K562 treated with DMSO at 1 percent for 4 hours (cell line): ENCODE data around the gene AZU1. TPM values are rescaled to one million over a fixed set of nuclear protein-coding genes. Genes with fewer than 3 reads are reported as not detected.

ENCODE experiments used
- total RNA-seq: library from RNA; unstranded; fragments of 300-600 nt; gene quantifications from 2 replicates; pipeline ENCODE4 v1.2.3, GENCODE V29; 2022; ENCODE audit not compliant: insufficient read depth

Gene AZU1, protein sequence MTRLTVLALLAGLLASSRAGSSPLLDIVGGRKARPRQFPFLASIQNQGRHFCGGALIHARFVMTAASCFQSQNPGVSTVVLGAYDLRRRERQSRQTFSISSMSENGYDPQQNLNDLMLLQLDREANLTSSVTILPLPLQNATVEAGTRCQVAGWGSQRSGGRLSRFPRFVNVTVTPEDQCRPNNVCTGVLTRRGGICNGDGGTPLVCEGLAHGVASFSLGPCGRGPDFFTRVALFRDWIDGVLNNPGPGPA
- 2.0 and 4.1 TPM in 2 replicates for total RNA-seq

GRCh38 chr19:827710-828321, at the start of gene AZU1:
Gene AZU1 (plus strand): TSS chr19:827837. CDS start chr19:827847, 10 bp downstream.

DNA sequence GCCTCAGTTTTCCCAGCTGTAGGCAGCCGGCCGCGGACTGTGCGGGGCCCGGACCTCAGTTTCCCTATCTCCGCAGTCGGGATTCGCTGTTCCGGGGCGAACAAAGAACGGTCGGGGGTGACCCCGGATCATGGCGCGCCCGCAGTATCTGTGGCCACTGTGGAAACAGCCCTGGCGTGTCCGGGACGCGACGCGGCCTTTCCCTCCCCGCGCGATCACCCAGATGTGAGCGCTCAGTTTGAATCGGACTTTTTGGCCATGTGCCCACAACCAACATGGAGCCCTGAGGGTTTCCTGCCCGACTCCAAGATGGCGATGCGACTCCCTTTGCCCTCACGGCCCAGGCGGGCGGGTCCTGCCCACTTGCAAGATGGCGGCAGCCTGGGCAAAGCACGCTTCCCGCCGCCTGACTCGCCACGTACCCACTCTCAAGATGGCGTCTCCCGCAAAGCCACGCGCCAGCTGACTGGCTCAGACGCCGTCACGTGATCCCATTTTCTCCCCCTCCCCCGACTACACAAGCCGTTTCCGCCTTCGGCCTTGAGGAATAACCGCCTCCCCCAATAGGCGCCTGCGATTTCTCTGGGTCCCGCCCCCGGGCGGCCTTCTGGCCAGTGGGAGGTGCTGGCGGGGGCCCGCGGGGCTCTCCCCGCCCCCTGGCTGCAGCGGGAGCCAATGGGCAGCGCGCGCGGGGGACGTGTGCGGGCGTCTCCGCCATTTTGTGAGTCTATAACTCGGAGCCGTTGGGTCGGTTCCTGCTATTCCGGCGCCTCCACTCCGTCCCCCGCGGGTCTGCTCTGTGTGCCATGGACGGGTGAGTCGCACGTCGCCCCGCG, 30.7 kb upstream of the AZU1 start, which contains the start of gene PTBP1:
TSS of gene PTBP1 (plus strand) at position 761 of the 836 bp plus-strand sequence. CDS start at position 807, 46 bp downstream.

DNA sequence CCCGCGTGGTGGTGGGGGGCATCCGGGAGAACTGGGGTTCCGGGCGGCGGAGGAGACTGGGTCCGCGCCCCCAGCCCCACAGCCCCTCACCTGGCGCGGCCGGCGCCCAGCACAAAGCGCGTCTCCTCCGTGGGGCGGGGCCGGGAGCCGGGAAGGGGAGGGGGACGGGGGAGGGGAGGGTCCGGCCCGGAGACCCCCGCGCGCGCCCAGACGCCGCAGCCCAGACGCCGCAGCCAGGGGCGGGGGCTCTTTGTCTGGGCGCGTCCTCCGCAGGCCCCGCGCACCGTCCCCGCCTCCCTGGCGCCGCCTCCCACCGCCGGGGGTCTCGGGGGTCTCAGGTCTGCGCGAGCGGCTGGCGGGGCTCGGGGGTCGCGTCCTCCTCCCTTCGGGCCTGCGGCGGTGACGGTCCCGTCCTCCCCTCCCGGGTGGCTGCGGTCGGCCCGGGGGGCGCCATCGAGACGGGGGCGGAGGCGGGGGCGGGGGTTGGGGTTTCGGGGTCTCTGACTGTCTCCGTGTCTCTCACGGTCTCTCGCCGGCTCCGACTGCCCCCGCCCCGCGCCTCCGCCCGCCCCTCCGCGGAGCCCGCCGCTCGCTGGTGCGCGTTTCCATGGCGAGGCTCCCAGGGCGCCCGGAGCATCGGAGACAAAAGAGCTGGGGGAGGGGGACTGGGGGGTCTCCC, 5.7 kb upstream of the AZU1 start, which contains the start of gene PLPPR3:
TSS of gene PLPPR3 (minus strand) at position 131 of the 679 bp plus-strand sequence. CDS start 396 bp downstream, outside the sequence.

DNA sequence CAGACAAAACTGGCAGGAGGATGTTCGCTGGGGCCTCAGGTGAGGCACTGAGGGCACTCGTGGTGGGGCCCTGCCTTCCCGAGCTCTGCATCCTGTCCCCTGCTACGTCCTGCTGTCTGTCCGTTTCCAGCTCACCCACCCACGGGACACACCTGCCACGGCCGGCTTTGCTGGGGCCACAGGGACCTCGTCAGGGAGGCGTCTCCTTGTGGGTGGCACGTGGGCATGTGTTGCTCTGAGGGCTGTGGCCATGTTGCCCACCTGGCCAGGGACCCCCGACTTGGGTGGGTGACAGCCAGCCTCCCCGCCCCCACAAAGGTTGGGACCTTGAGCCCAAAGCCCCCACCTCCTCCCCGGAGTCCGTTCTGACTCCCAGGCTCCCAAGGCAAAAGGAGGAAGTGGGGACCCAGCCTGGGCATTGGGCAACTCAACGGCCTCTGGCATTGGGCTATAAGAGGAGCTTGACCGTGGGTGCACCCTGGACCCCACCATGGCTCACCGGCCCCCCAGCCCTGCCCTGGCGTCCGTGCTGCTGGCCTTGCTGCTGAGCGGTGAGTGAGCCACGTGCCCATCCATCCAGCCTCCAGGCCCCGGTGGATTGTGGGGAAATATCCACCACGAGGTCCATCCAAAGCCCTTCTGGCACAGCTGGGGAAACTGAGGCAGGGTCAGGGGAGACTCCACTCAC, 13.0 kb downstream of the AZU1 start, which contains the start of gene PRTN3:
TSS of gene PRTN3 (plus strand) at position 481 of the 688 bp plus-strand sequence. CDS start at position 491, 10 bp downstream.

GRCh38 chr19:852136-853013, 24.7 kb downstream of the AZU1 start, which contains the start of gene ELANE:
Gene ELANE (plus strand): TSS chr19:852303. CDS start chr19:852329, 26 bp downstream.

DNA sequence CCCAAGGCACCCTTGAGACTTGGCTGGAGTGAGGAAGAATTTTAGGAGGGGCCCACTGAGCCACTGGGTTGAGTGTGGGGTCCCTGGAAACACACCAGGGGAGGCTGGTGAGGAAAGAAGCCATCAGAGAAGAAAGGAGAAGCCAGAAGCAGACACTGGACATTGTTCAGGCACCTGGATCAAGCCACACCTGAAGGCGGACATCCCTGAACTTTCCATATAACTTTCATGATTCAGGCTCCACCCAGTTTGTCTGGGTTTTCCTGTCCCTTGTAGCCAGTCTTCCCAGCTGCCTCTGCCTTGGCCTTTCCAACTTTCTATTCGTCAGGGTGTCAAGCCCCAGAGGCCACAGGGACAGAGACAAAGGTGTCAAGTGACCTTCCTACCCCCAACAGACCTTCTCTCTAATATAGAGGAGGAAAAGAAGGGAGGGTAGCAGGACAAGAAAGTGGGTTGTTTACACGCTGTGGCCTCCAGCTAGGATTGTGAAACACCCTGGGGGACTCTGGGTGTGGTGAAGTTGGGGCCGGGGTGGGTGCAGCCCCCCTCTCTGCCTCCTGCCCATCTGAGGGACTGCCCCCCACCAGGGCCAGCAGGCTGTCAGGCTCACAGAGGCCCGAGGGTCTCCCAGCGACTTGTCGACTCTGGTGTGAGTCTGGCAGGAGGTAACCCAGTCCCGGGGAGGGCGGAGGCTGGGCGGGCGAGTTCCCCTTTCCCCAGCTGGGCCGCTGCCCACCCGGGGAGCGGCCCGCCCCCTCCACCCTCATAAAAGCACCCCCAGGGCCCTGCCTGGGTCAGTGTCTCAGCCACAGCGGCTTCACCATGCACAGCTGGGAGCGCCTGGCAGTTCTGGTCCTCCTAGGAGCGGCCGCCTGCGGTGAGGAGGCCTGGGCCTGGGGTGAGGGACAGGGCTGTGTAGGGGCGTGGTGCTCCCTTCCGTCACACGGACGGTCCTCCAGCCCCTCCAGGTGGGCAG, 31.5 kb downstream of the AZU1 start, which contains the start of gene CFD:
TSS of gene CFD (plus strand) at position 797 of the 976 bp plus-strand sequence. CDS start at position 823, 26 bp downstream.

Other genes with a start within 250 kb of the AZU1 start
- 3.0 and 3.1 TPM in 2 replicates for gene HCN2, start 238.0 kb upstream of the AZU1 start, total RNA-seq
- gene POLRMT, start 194.3 kb upstream of the AZU1 start, total RNA-seq, result 69.0 and 77.4 TPM in 2 replicates
- gene FGF22, start 188.0 kb upstream of the AZU1 start, total RNA-seq, result 1.3 TPM in 1 of 2 replicates, not detected in the other
- gene RNF126, start 164.6 kb upstream of the AZU1 start, total RNA-seq, result 72.9 and 88.4 TPM in 2 replicates
- 4.9 and 8.9 TPM in 2 replicates for gene FSTL3, start 151.4 kb upstream of the AZU1 start, total RNA-seq
- gene PRSS57, start 132.4 kb upstream of the AZU1 start, total RNA-seq, result 55.9 and 66.7 TPM in 2 replicates
- gene PALM, start 118.9 kb upstream of the AZU1 start, total RNA-seq, result 12.2 and 17.7 TPM in 2 replicates
- not detected in 2 replicates for gene MISP, start 76.7 kb upstream of the AZU1 start, total RNA-seq
- 358 and 442 TPM in 2 replicates for gene PTBP1, start 30.4 kb upstream of the AZU1 start, total RNA-seq
- 86.2 and 97.2 TPM in 2 replicates for gene PLPPR3, start 5.9 kb upstream of the AZU1 start, total RNA-seq
- 4.7 and 5.0 TPM in 2 replicates for gene PRTN3, start 13.2 kb downstream of the AZU1 start, total RNA-seq
- gene ELANE, start 24.5 kb downstream of the AZU1 start, total RNA-seq, result not detected in 2 replicates
- gene CFD, start 31.8 kb downstream of the AZU1 start, total RNA-seq, result 44.6 and 62.6 TPM in 2 replicates
- 29.7 and 43.4 TPM in 2 replicates for gene MED16, start 65.3 kb downstream of the AZU1 start, total RNA-seq
- gene RNU6-9, start 65.6 kb downstream of the AZU1 start, total RNA-seq, result not detected in 2 replicates
- 152 and 154 TPM in 2 replicates for gene R3HDM4, start 85.4 kb downstream of the AZU1 start, total RNA-seq
- gene KISS1R, start 89.5 kb downstream of the AZU1 start, total RNA-seq, result 3.7 and 5.8 TPM in 2 replicates
- 40.2 and 46.0 TPM in 2 replicates for gene ARID3A, start 98.2 kb downstream of the AZU1 start, total RNA-seq
- gene WDR18, start 156.5 kb downstream of the AZU1 start, total RNA-seq, result 69.4 and 76.6 TPM in 2 replicates
- gene GRIN3B, start 172.6 kb downstream of the AZU1 start, total RNA-seq, result 0.75 and 0.97 TPM in 2 replicates
- 198 and 255 TPM in 2 replicates for gene TMEM259, start 193.3 kb downstream of the AZU1 start, total RNA-seq
- gene RNU6-2, start 193.7 kb downstream of the AZU1 start, total RNA-seq, result not detected in 2 replicates
- 117 and 118 TPM in 2 replicates for gene CNN2, start 198.8 kb downstream of the AZU1 start, total RNA-seq
- gene ABCA7, start 212.3 kb downstream of the AZU1 start, total RNA-seq, result 41.5 and 58.2 TPM in 2 replicates
- gene ARHGAP45, start 239.3 kb downstream of the AZU1 start, total RNA-seq, result 21.6 and 27.0 TPM in 2 replicates